Measurements from ENCODE around the gene RTTN.

DNA sequence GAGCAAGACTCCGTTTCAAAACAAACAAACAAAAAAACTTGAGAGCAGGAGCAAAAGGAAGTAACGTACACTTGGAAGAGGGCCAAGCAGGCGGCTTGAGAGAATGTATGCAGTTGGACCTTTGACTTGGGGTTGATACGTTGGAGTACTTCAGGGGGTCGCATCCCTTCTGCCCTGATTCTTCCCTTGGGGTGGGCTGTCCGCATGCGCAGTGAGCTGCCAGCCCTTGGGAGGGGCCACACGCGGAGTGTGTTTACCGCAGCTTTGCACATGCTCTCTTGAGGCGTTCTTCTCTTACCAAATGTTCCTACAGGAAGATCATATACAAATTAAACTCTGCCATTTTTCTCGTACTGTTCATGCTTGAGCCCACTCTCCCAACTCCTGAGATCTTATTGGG lies 45.3 kb upstream of the RTTN start:
- TF ChIP-seq, protein P1, sequence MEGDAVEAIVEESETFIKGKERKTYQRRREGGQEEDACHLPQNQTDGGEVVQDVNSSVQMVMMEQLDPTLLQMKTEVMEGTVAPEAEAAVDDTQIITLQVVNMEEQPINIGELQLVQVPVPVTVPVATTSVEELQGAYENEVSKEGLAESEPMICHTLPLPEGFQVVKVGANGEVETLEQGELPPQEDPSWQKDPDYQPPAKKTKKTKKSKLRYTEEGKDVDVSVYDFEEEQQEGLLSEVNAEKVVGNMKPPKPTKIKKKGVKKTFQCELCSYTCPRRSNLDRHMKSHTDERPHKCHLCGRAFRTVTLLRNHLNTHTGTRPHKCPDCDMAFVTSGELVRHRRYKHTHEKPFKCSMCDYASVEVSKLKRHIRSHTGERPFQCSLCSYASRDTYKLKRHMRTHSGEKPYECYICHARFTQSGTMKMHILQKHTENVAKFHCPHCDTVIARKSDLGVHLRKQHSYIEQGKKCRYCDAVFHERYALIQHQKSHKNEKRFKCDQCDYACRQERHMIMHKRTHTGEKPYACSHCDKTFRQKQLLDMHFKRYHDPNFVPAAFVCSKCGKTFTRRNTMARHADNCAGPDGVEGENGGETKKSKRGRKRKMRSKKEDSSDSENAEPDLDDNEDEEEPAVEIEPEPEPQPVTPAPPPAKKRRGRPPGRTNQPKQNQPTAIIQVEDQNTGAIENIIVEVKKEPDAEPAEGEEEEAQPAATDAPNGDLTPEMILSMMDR (IDR thresholded peaks at IDR 0.05): no peak
- TF ChIP-seq POLR2A (IDR thresholded peaks at IDR 0.05): no peak

All from uterus (tissue), 2 donors.